Mucosa of stomach (tissue), 1 donor: ENCODE measurements around the gene PLCB2.

ENCODE experiments used
- H3K27me3 ChIP-seq: one replicate; pipeline ENCODE4 v1.7.0; 2013; ENCODE audit warnings: mild to moderate bottlenecking, low read length; ENCODE audit not compliant: control insufficient read depth, insufficient read depth
- H3K36me3 ChIP-seq: one replicate; pipeline ENCODE4 v1.7.0; 2013; ENCODE audit warnings: low read length; ENCODE audit not compliant: control insufficient read depth, insufficient read depth
- H3K4me1 ChIP-seq: one replicate; pipeline ENCODE4 v1.7.0; 2013; ENCODE audit warnings: mild to moderate bottlenecking, low read length; ENCODE audit not compliant: control insufficient read depth, insufficient read depth
- H3K4me3 ChIP-seq: one replicate; pipeline ENCODE4 v1.7.0; 2013; ENCODE audit warnings: low read length
- H3K9ac ChIP-seq: one replicate; pipeline ENCODE4 v1.7.0; 2013; ENCODE audit warnings: mild to moderate bottlenecking, low read length, moderate library complexity
- H3K9me3 ChIP-seq: one replicate; pipeline ENCODE4 v1.7.0; 2013; ENCODE audit warnings: mild to moderate bottlenecking, low read length, moderate library complexity; ENCODE audit not compliant: control insufficient read depth
- donor health status: Pancreatic carcinoma.

PLCB2 gene

GRCh38 chr15:40329804-40330203, 22.1 kb upstream of the PLCB2 start:
- Histone ChIP-seq H3K4me1 (peaks cover 15% of the 10 kb centered on the region), H3K9me3 (no peaks in the 10 kb centered on the region), H3K4me3 (no peak overlapping the region), H3K36me3 (no peaks in the 10 kb centered on the region), H3K27me3 (no peaks in the 10 kb centered on the region), H3K9ac (no peak overlapping the region)

- Histone ChIP-seq H3K9ac (no peak overlapping the region), H3K4me1 (peaks cover 19% of the 10 kb centered on the region)
Observed at GRCh38 chr15:40328751-40329150, 21.0 kb upstream of the PLCB2 start.

DNA sequence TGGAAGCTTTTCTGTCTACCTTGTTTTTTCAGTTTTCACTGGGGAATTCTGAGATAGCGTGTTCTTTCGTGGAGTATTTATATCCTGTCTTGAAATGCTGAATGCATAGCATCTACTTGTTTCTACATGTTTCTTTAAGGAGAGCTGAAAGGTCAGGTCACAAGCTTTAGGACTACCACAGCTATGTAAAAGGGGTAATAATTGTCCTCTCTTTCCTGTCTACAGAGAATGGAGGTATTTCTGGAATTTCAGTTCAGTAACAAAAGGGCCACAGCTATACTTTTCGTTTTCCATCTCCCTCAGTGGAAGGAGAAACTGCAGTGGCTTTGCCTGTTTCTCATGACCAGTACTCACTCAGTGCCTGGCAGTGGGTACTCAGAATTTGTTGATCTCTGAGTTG, 20.4 kb upstream of the PLCB2 start:
- no peaks in the 10 kb centered on the region for H3K9me3 ChIP-seq
- H3K27me3 ChIP-seq = no peaks in the 10 kb centered on the region
- H3K4me3 ChIP-seq = no peak overlapping the region
- H3K4me1 ChIP-seq = peaks cover 17% of the 10 kb centered on the region
- H3K36me3 ChIP-seq = no peaks in the 10 kb centered on the region
- H3K9ac ChIP-seq = no peak overlapping the region

More at GRCh38 chr15:40328751-40329150, 21.0 kb upstream of the PLCB2 start:
- H3K4me3 ChIP-seq = no peak overlapping the region
- H3K36me3 ChIP-seq = no peaks in the 10 kb centered on the region
- no peaks in the 10 kb centered on the region for H3K27me3 ChIP-seq
- H3K9me3 ChIP-seq = no peaks in the 10 kb centered on the region

DNA sequence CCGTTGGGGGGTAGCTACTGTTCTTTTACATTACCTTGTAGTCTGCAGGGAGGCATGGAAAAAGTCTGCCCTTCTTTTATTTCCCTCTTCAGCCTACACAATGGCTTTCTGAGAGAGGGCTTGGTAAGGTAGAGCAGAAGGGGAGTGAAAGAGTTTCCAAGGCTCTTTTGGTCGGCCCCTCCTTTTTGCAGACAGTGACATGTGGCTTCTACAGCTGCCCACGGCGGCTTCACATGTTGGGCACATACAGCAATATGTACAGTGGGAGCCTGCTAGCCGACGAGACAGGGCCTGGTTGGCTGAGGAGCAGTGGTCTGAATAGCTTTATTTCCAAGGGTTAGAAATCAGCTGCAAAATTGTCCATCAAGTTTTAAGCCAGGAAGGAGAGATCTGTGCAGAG, 19.7 kb upstream of the PLCB2 start:
- H3K27me3 ChIP-seq = no peaks in the 10 kb centered on the region
- no peaks in the 10 kb centered on the region for H3K36me3 ChIP-seq
- H3K9ac ChIP-seq = no peak overlapping the region
- no peak overlapping the region for H3K4me3 ChIP-seq
- no peaks in the 10 kb centered on the region for H3K9me3 ChIP-seq
- H3K4me1 ChIP-seq = peaks cover 24% of the 10 kb centered on the region

- no peaks in the 10 kb centered on the region for H3K9me3 ChIP-seq
- H3K4me1 ChIP-seq = peaks cover 25% of the 10 kb centered on the region
- no peak overlapping the region for H3K9ac ChIP-seq
- H3K4me3 ChIP-seq = no peak overlapping the region
- no peaks in the 10 kb centered on the region for H3K36me3 ChIP-seq
- H3K27me3 ChIP-seq = no peaks in the 10 kb centered on the region
Observed at GRCh38 chr15:40325700-40326099, 18.0 kb upstream of the PLCB2 start.

- Histone ChIP-seq H3K9ac (peak overlapping the region; percentile 48), H3K4me1 (peaks cover 25% of the 10 kb centered on the region), H3K36me3 (no peaks in the 10 kb centered on the region), H3K9me3 (no peaks in the 10 kb centered on the region), H3K4me3 (no peak overlapping the region), H3K27me3 (no peaks in the 10 kb centered on the region)
Observed at GRCh38 chr15:40325188-40325587, 17.5 kb upstream of the PLCB2 start.

DNA sequence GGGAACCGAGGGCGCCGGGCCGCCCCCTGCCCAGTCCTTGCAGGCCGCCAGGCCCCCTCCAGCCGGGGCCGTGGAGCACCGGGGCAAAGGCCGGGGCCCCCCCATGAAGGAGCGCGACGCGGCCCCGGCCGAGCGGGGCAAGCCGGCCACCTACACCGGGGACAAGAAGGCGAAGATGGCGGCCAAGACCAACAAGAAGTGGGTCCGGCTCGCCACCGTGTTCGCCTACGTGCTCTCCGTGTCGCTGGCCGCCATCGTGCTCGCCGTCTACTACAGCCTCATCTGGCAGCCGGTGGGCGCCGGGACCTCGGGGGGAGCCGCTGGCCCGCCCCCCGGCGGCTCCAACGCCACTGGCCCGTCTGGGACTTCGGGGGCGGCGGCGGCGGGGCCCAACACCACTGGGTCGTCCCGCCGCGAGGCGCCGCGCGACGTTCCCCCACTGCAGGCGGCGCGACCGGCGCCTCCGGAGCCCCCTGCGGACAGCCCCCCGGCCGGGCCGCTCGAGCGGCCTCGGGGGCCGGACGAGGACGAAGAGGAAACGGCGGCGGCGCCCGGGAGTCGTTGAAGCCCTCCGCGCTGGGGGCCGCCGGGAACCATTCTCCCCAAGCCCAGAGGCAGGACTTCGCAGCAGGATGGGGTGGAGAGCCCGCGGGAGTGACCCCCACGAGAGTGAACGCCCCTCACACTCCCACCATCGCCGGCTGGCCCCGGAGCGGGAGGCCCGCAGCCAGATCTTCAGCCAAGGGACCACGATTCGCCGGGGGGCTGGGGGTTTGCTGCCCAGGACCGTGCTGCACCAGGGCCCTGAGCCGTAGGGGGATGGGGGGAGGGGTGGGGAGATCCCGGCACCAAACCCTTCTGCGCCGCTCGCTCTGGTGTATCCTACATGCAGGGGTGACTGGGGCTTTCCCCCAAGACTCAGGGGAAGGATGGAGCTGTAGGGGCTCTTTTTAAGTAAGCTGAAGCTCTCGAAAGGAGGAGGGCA, 16.5 kb upstream of the PLCB2 start:
- no peaks in the 10 kb centered on the region for H3K9me3 ChIP-seq
- H3K9ac ChIP-seq = peak overlapping the region; percentile 48
- H3K36me3 ChIP-seq = no peaks in the 10 kb centered on the region
- H3K4me1 ChIP-seq = peaks cover 25% of the 10 kb centered on the region
- H3K27me3 ChIP-seq = no peaks in the 10 kb centered on the region
- H3K4me3 ChIP-seq = peak overlapping the region; percentile 24

- Histone ChIP-seq H3K9me3 (no peaks in the 10 kb centered on the region), H3K4me3 (peak within 1 kb of the TSS; percentile 24), H3K36me3 (no peaks in the 10 kb centered on the region), H3K4me1 (peaks cover 25% of the 10 kb centered on the region), H3K27me3 (no peaks in the 10 kb centered on the region), H3K9ac (peak within 1 kb of the TSS; percentile 48)
Observed at GRCh38 chr15:40323239-40323952, 15.7 kb upstream of the PLCB2 start, which contains the start of gene INAFM2. TSS of gene INAFM2 (plus strand) at chr15:40323692. CDS start at chr15:40324056, 364 bp downstream.

GRCh38 chr15:40322531-40323238, 14.9 kb upstream of the PLCB2 start:
- no peak overlapping the region for H3K4me3 ChIP-seq
- H3K9me3 ChIP-seq = no peaks in the 10 kb centered on the region
- H3K36me3 ChIP-seq = no peaks in the 10 kb centered on the region
- H3K27me3 ChIP-seq = no peaks in the 10 kb centered on the region
- no peak overlapping the region for H3K9ac ChIP-seq
- peaks cover 25% of the 10 kb centered on the region for H3K4me1 ChIP-seq

DNA sequence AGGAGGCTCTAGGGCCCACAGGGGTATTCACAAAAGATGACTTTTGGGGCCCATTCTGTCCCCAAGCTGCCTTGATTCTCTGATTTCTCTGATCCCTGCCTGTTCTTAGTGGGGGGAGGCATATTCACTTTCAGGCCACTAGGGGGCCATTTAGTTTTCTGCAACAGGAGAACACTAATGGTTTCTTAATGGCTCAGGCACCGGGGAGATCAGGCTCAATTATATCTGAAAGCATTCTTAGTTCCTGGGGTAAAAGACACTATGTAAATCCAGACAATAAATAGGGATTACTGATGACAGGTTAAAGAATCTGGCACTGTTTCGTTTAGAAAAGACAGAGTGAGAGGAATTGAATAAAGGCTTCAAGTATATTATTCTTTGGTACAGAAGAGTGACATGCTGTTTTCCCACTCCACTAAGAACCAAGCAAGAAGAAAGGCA, 13.2 kb upstream of the PLCB2 start:
- Histone ChIP-seq H3K4me3 (no peak overlapping the region), H3K9ac (no peak overlapping the region), H3K4me1 (peaks cover 25% of the 10 kb centered on the region), H3K9me3 (no peaks in the 10 kb centered on the region), H3K27me3 (no peaks in the 10 kb centered on the region), H3K36me3 (no peaks in the 10 kb centered on the region)

GRCh38 chr15:40320409-40320808, 12.7 kb upstream of the PLCB2 start:
- Histone ChIP-seq H3K4me1 (peaks cover 20% of the 10 kb centered on the region), H3K27me3 (no peaks in the 10 kb centered on the region), H3K36me3 (no peaks in the 10 kb centered on the region), H3K9me3 (no peaks in the 10 kb centered on the region), H3K9ac (no peak overlapping the region), H3K4me3 (no peak overlapping the region)
